T-helper 22 cell (primary cell): ENCODE results near the gene SYT11.
"Not testable (repeated sequence)": the region's sequence is repeated elsewhere in the genome, so short reads cannot be mapped to it uniquely, and the experiment has no call there.

Experiments
- DNase-seq: peaks from one replicate; pipeline ENCODE4 v3.0.0-alpha.2; 2020; ENCODE audit warnings: low read depth

Gene SYT11

GRCh38 chr1:155899683-155900082 lies 40.3 kb downstream of the SYT11 start:
- no peak for DNase-seq

DNA sequence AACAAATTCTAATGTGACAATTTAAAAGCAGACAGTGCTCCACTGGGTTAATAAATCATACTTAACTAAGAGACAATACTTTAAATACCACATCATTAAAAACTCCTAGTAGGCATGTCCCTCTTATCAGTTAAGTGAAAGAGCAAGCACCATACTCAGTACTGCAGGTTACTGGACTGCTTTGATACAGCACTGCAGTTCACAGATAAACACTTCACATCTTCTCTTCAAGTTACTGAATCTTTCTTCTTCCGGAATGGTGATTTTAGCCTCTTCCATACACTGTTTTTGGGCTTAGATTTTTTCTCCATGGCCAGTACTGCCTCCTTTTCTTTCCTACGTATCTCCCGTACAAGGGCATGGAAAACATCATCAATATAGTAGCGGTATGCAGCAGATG lies 40.8 kb downstream of the SYT11 start:
- no peak for DNase-seq

DNA sequence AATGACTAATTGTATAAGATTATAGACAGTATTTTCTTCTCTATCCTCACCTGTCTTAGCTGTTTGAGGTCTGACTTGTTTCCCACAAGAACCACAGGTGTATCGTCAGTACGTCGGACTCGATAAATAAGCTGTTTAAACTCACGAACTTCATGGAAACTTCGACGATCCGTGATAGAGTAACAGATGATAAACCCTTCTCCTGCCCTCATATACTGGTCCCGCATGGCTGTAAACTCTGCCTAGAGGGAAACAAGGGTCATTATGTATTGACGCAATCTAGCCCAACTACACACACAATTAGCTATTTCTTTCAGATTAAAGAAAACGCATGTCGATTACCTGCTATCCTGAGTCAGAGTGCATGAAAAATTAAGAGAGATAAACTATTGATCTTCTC lies 44.9 kb downstream of the SYT11 start:
- DNase-seq, result no peak

DNA sequence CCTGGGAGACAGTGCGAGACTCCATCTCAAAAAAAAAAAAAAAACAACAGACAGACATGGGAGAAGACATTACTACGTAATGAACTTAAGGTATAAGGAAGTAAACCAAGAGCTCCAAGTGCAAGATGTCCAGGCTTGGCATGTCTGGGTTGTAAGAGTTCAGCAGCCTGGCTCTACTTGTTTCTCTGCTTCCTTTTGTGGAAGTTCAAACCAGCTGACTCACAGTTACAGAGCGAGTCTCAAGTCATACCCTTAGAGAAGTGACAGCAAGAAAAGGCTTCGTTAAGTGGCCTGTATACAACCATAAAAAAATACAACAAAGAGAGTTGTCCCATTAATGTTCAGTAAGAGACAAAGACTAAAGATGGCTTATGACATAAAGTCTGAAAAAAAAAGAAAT lies 50.5 kb downstream of the SYT11 start:
- DNase-seq, result no peak

DNA sequence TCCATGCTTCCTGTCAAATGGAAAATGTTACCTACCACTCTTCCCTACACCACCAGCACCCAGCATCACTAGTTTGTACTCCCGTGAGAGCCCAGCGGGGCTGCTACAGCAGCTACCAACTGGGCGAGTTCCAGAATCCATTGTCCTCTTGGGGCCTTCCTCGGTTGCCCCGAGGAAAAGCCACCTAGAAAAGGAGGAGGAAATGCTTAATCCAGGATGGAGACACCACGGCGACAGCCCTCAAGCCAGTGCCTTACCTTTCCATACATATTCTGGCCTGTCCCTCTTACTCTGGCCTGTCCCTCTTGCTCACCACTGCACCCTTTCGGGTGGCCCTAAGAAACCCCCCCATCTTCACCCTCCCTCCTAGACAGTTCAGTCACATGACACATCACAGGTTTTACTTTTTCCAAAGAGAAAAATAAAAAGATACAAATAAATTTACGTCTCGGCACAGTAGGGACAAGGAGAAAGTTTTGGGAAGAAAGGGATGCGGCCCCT lies 51.3 kb downstream of the SYT11 start:
- no peak for DNase-seq

- peak; percentile 74 for DNase-seq
These were observed 52.0 kb downstream of the SYT11 start, which contains the start of gene RIT1 for GRCh38 chr1:155911156-155912055. TSS of gene RIT1 (minus strand) at chr1:155911349. CDS start at chr1:155910761, 588 bp downstream.

DNA sequence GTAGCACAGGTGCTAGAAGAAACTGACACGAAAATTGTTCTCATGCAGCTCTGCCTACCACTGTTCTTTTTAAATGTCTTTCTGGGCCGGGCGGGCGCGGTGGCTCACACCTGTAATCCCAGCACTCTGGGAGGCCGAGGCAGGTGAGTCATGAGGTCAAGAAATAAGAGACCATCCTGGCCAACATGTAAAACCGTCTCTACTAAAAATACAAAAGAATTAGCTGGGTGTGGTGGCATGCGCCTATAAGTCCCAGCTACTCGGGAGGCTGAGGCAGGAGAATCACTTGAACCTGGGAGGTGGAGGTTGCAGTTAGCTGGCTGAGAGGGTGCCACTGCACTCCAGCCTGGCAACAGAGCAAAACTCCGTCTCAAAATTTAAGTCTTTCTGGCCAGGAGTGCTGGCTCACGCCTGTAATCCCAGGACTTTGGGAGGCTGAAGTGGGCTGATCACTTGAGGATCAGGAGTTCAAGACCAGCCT lies 52.7 kb downstream of the SYT11 start:
- DNase-seq, result no peak

DNA sequence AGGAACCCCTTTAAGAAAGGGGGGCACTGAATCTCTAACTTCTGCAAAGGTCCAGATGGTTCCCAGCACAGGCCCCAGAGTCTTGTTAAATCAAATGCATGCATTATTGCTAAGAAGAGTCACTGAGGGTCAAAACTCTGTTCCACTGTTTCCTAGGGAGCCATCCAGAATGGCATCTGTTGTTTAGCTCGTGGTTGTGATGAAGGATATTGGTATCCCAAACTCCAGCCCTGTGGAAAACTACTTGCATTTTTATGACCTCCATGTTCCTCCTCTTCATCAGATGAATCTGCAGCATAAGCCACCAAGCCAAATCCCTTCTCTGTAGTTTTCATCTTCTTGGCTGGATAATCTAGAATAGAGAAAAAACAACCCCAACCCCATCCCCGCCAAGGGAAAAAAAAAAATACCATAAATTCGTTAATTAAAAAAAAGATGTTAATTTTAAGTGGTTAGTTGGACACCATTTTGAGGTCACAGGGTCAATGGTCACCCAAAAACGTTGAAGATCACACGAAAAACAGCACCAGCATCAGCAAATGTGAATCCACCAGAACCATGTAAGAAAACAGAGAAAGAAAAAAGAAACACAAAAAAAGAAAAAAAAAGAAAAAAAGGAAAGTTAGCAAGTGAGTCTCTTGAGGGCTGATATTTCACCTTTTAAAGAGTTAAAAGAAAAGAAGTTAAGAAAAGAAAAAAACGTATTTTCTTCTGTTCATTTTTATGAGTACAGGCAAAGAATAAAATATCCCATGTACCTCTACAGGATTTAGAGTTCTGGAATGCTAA lies 54.8 kb downstream of the SYT11 start:
- no peak for DNase-seq

- DNase-seq, result no peak
These were observed 59.3 kb downstream of the SYT11 start for GRCh38 chr1:155918660-155919059.

DNA sequence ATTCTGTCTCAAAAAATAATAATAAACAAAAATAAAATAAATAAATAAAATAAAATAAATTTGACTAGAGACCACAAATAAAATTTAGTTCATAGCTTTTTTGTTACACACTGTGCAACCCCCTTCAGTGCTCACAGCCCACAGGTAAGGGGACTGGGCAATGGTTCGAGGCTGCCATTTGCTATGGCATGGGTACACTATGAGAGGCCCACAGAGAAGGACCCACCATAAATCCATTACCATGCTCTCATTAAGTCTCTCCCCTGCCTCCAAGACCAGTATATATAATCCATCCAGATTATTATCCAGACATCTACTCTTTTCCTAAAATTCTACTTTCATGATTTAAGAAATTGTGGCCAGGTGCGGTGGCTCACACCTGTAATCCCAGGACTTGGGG lies 60.4 kb downstream of the SYT11 start:
- DNase-seq, result no peak

DNA sequence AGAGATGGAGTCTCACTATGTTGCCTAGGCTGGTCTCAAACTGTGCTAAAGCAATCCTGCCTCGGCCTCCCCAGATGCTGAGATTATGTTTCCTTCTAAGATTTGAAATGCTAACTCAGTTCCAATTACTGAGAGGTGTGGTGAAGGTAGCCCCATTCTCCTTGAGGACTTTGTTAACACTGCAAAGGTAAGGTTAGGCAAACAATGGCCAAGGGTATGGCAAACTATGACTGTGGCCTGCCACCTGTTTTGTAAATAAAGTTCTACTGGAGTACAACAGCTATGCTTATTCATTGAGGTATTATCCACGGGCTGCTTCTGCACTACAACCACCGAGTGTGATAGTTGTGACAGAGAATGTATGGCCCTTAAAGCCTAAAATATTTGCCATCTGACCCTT lies 61.4 kb downstream of the SYT11 start:
- no peak for DNase-seq

GRCh38 chr1:155925506-155925905 lies 66.1 kb downstream of the SYT11 start:
- DNase-seq, result no peak

DNA sequence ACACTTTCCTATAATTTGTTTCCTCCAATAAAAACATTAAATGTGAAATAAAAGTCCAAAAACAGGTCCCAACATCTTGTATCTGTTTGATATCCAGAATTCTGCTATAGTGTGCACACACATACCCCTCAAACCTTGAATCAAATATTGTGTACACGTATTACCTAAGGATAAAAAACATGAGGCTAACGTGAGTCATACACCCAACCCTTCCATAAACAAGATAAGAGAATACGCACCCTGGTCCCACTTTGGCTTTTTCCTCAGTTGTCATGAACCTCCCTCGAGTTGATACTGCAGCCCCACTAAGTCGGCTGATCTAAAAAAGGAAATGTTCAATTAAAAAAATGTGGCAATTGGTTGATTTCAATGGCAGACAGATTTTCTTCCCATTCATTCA lies 69.7 kb downstream of the SYT11 start:
- DNase-seq, result no peak

DNA sequence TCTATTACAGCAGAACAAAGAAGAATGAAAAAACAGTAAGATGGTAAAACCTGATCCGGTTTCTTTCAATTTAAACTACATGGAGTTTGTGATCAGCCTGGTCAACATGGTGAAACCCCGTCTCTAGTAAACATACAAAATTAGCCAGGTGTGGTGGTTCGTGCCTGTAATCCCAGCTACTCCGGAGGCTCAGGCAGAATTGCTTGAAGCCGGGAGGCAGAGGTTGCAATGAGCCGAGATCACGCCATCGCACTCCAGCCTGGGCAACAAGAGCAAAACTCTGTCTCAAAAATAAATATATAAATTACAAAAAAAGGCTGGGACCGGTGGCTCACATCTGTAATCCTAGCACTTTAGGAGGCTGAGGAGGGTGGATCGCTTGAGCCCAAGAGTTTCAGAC lies 71.4 kb downstream of the SYT11 start:
- not testable (repeated sequence) for DNase-seq

DNA sequence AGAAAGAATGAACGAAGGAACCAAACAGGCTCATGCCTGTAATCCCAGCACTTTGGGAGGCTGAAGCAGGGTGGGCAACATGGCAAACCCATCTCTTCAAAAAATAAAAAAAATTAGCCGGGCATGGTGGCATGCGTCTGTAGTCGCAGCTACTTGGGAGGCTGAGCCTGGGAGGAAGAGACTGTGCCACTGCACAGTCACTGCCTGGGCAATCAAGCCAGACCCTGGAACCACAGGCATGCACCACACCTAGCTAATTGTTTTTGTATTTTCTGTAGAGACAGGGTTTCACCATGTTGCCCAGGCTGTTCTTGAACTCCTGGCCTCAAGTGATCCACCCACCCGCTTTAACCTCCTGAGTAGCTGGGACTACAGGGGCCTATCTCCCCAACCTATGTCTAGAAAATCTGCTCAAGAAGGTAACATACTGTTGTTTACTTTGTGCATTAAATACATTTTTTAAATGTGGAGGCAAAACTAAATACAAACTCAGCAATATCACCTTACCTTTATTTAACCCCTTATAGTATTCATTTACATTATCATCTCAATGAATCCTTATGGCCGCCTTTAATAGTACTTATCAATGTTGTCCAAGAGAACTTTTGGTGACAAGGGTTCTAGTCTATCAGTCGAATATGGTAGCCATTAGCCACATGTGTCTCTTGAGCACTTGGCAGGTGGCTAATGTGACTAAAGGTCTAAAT lies 72.1 kb downstream of the SYT11 start:
- no peak for DNase-seq

- DNase-seq, result no peak
These were observed 72.7 kb downstream of the SYT11 start for GRCh38 chr1:155932081-155932480.

DNA sequence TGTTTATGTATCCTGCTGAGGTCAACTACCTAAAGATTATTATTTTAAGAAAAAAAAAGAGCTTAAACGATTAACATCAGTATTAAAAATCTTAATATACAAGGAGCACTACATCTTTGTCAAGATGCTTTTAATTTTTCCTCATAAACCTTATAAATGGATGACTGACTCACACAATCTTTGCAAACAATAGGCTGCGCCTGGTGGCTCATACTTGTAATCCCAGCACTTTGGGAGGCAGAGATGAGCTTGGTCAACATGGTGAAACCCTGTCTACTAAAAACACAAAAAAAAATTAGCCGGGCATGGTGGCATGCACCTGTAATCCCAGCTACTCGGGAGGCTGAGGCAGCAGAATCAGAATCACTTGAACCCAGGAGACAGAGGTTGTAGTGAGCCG lies 73.1 kb downstream of the SYT11 start:
- DNase-seq, result no peak

DNA sequence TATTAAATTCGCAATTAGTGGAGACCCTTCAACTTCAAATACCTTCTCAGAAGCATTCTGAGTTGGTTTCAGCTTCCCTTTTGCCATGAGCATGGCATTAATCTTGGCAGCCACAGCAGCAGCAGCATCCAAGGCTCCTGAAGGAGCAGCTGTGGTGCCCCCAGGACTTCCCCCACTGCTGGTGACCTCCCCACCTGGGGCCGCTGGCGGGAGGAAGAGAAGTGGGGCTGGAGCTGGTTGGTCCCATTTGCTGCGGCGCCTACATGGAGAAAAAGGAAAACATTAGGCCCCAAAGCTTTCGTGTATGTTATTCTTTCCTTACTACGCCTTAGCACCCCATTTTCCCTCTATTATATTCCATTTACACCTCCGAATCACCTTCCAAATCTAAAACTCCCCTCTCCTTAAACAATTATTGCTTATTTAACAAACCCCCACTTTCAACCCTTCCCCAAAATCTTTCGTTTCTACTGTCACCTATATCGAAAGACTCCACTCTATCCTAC lies 74.3 kb downstream of the SYT11 start:
- no peak for DNase-seq

DNA sequence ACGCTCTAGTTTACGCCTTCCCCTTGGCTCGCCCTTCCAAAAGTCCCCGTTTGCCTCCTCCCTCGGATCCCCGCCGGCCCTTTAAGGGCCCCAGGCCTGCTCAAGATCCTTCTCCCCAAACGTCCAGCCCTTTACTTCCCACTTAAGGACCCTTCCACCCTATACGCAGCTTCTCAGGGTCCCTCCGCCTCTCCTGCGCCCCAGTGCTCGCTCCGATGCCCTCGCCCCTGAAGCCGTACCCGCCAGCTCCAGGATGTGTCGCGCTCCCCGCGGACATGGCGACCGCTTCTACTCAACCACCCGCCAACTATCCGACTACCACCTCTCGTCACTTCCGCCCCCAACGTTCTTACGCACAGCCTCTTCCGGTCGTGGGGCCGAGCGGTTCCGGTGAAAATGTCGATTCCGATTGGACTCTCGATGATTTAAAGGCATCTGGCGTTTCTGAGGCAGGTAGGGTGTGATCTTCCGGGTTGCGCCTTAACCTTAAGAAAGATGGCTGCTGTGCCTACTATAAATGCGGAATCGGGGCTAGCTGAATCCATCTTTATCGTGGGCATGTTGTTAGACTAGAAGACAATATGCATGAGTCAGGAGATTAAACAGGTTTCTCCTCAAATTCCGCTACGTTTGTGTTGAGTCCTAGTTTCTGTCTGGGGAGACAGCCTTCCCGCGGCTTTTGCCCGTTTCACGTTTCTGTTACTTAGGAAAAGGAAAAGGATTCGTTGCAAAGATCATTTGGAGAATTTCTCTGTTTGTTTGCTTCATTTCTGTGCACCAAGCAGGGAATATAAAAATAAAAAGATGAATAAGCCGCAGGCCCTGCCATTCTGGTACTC lies 74.9 kb downstream of the SYT11 start, which contains the start of gene KHDC4:
Gene KHDC4, minus strand, starts transcription at position 317 of the 839 bp plus-strand sequence. Its CDS starts 40 bp downstream, at position 277.
- peak; percentile 94 for DNase-seq
